Fibroblast of the conjunctiva (primary cell): Measurements from ENCODE around the gene LDLRAD4.

Source experiments
- DNase-seq: peaks from one replicate; pipeline ENCODE4 v3.0.0-alpha.2; 2010; ENCODE audit warnings: low read depth

The LDLRAD4 gene

GRCh38 chr18:13536578-13536977 is 318.0 kb downstream of the LDLRAD4 start:
- DNase-seq = no peak

- DNase-seq = no peak
Observed at GRCh38 chr18:13537022-13537780, 318.6 kb downstream of the LDLRAD4 start.

GRCh38 chr18:13538630-13539029 is 320.1 kb downstream of the LDLRAD4 start:
- no peak for DNase-seq

- DNase-seq = no peak
Observed at GRCh38 chr18:13539050-13539449, 320.5 kb downstream of the LDLRAD4 start.

GRCh38 chr18:13539843-13540476 is 321.4 kb downstream of the LDLRAD4 start:
- DNase-seq = no peak

- DNase-seq = no peak
Observed at GRCh38 chr18:13540477-13541182, 322.1 kb downstream of the LDLRAD4 start.

- no peak for DNase-seq
Observed at GRCh38 chr18:13541621-13542519, 323.3 kb downstream of the LDLRAD4 start.

GRCh38 chr18:13542520-13542847 is 323.9 kb downstream of the LDLRAD4 start:
- no peak for DNase-seq

GRCh38 chr18:13543144-13543543 is 324.6 kb downstream of the LDLRAD4 start:
- DNase-seq = no peak

GRCh38 chr18:13543811-13544732 is 325.5 kb downstream of the LDLRAD4 start:
- DNase-seq = no peak

GRCh38 chr18:13544953-13545352 is 326.4 kb downstream of the LDLRAD4 start:
- no peak for DNase-seq

GRCh38 chr18:13545514-13545913 is 327.0 kb downstream of the LDLRAD4 start:
- DNase-seq = no peak

GRCh38 chr18:13545955-13546354 is 327.4 kb downstream of the LDLRAD4 start:
- DNase-seq = no peak

- no peak for DNase-seq
Observed at GRCh38 chr18:13546638-13547037, 328.1 kb downstream of the LDLRAD4 start.

- DNase-seq = no peak
Observed at GRCh38 chr18:13547347-13547746, 328.8 kb downstream of the LDLRAD4 start.

- DNase-seq = no peak
Observed at GRCh38 chr18:13548106-13548819, 329.7 kb downstream of the LDLRAD4 start.

GRCh38 chr18:13548966-13549879 is 330.7 kb downstream of the LDLRAD4 start:
- DNase-seq = no peak

- no peak for DNase-seq
Observed at GRCh38 chr18:13549880-13550232, 331.3 kb downstream of the LDLRAD4 start.
